Adipocyte (in vitro differentiated cells): ENCODE data around the gene MIS18BP1.

Source experiments
- DNase-seq: peaks from one replicate; pipeline ENCODE4 v3.0.0-alpha.2; 2015; ENCODE audit warnings: low read depth
- H3K27me3 ChIP-seq: replicated peaks from 2 replicates; pipeline ENCODE4 v1.7.0; 2013; ENCODE audit warnings: mild to moderate bottlenecking, low read length, moderate library complexity; ENCODE audit not compliant: control insufficient read depth, insufficient read depth
- H3K36me3 ChIP-seq: 2 replicates; pipeline ENCODE4 v1.7.0; 2013; ENCODE audit warnings: low read length, mild to moderate bottlenecking, moderate library complexity; ENCODE audit not compliant: control insufficient read depth, insufficient read depth, severe bottlenecking
- H3K4me1 ChIP-seq: 2 replicates; pipeline ENCODE4 v1.7.0; 2013; ENCODE audit warnings: mild to moderate bottlenecking, low read length, moderate library complexity; ENCODE audit not compliant: control insufficient read depth, insufficient read depth
- H3K4me3 ChIP-seq: 2 replicates; pipeline ENCODE4 v1.7.0; 2013; ENCODE audit warnings: mild to moderate bottlenecking, low read length, moderate library complexity
- H3K9ac ChIP-seq: 2 replicates; pipeline ENCODE4 v1.7.0; 2013; ENCODE audit warnings: mild to moderate bottlenecking, low read length, moderate library complexity
- H3K9me3 ChIP-seq: 2 replicates; pipeline ENCODE4 v1.7.0; 2013; ENCODE audit warnings: mild to moderate bottlenecking, low read length, moderate library complexity; ENCODE audit not compliant: control insufficient read depth

The MIS18BP1 gene

GRCh38 chr14:45261209-45261608 is 8.2 kb upstream of the MIS18BP1 start:
- no peak overlapping the region for H3K4me3 ChIP-seq
- DNase-seq, result no peak
- H3K9me3 ChIP-seq, result peaks cover 20% of the 10 kb centered on the region
- no peaks in the 10 kb centered on the region for H3K27me3 ChIP-seq
- no peaks in the 10 kb centered on the region for H3K36me3 ChIP-seq
- no peak overlapping the region for H3K9ac ChIP-seq
- no peaks in the 10 kb centered on the region for H3K4me1 ChIP-seq

- peaks cover 5% of the 10 kb centered on the region for H3K4me1 ChIP-seq
- H3K9ac ChIP-seq, result no peak overlapping the region
- H3K36me3 ChIP-seq, result no peaks in the 10 kb centered on the region
- no peaks in the 10 kb centered on the region for H3K27me3 ChIP-seq
- no peak for DNase-seq
- no peak overlapping the region for H3K4me3 ChIP-seq
- H3K9me3 ChIP-seq, result peaks cover 19% of the 10 kb centered on the region
Observed at GRCh38 chr14:45258805-45259204, 5.8 kb upstream of the MIS18BP1 start.

GRCh38 chr14:45258073-45258472 is 5.1 kb upstream of the MIS18BP1 start:
- Histone ChIP-seq H3K4me3 (no peak overlapping the region), H3K36me3 (no peaks in the 10 kb centered on the region)
- DNase-seq, result no peak

GRCh38 chr14:45254771-45255170 is 1.8 kb upstream of the MIS18BP1 start:
- H3K27me3 ChIP-seq, result no peaks in the 10 kb centered on the region
- no peak overlapping the region for H3K9ac ChIP-seq
- no peak overlapping the region for H3K4me3 ChIP-seq
- no peak for DNase-seq
- peaks cover 26% of the 10 kb centered on the region for H3K4me1 ChIP-seq
- no peaks in the 10 kb centered on the region for H3K36me3 ChIP-seq
- H3K9me3 ChIP-seq, result peaks cover 15% of the 10 kb centered on the region

More at GRCh38 chr14:45258073-45258472, 5.1 kb upstream of the MIS18BP1 start:
- Histone ChIP-seq H3K4me1 (peaks cover 5% of the 10 kb centered on the region), H3K27me3 (no peaks in the 10 kb centered on the region), H3K9ac (no peak overlapping the region), H3K9me3 (peaks cover 15% of the 10 kb centered on the region)

- no peaks in the 10 kb centered on the region for H3K27me3 ChIP-seq
- no peak for DNase-seq
- peak overlapping the region; percentile 92 for H3K4me3 ChIP-seq
- no peaks in the 10 kb centered on the region for H3K36me3 ChIP-seq
- H3K9me3 ChIP-seq, result peaks cover 11% of the 10 kb centered on the region
- peaks cover 35% of the 10 kb centered on the region for H3K4me1 ChIP-seq
- peak overlapping the region; percentile 92 for H3K9ac ChIP-seq
Observed at GRCh38 chr14:45253754-45254310, 830 bp upstream of the MIS18BP1 start.

- Histone ChIP-seq H3K36me3 (no peaks in the 10 kb centered on the region), H3K4me1 (peaks cover 39% of the 10 kb centered on the region), H3K27me3 (no peaks in the 10 kb centered on the region), H3K9ac (peak overlapping the region; percentile 92), H3K9me3 (no peaks in the 10 kb centered on the region), H3K4me3 (peak overlapping the region; percentile 92)
- DNase-seq, result peak; percentile 46
Observed at GRCh38 chr14:45252366-45253069, 484 bp downstream of the MIS18BP1 start.

- Histone ChIP-seq H3K4me3 (peak overlapping the region; percentile 92), H3K27me3 (no peaks in the 10 kb centered on the region), H3K9ac (peak overlapping the region; percentile 92), H3K4me1 (peaks cover 41% of the 10 kb centered on the region), H3K36me3 (no peaks in the 10 kb centered on the region), H3K9me3 (no peaks in the 10 kb centered on the region)
- DNase-seq, result peak; percentile 52
Observed at GRCh38 chr14:45251912-45252311, 1.1 kb downstream of the MIS18BP1 start.

- Histone ChIP-seq H3K4me3 (peak overlapping the region; percentile 83), H3K36me3 (no peaks in the 10 kb centered on the region), H3K4me1 (peaks cover 53% of the 10 kb centered on the region), H3K9me3 (no peaks in the 10 kb centered on the region), H3K9ac (peak overlapping the region; percentile 83), H3K27me3 (no peaks in the 10 kb centered on the region)
- peak; percentile 75 for DNase-seq
Observed at GRCh38 chr14:45249856-45250575, 3.0 kb downstream of the MIS18BP1 start.

- Histone ChIP-seq H3K36me3 (no peaks in the 10 kb centered on the region), H3K27me3 (no peaks in the 10 kb centered on the region), H3K4me3 (no peak overlapping the region), H3K4me1 (peaks cover 48% of the 10 kb centered on the region), H3K9me3 (no peaks in the 10 kb centered on the region), H3K9ac (no peak overlapping the region)
- no peak for DNase-seq
Observed at GRCh38 chr14:45247427-45247826, 5.6 kb downstream of the MIS18BP1 start.

- Histone ChIP-seq H3K4me3 (no peak overlapping the region), H3K9me3 (no peaks in the 10 kb centered on the region), H3K36me3 (peaks cover 2% of the 10 kb centered on the region), H3K27me3 (no peaks in the 10 kb centered on the region), H3K9ac (no peak overlapping the region), H3K4me1 (peaks cover 52% of the 10 kb centered on the region)
- no peak for DNase-seq
Observed at GRCh38 chr14:45246691-45247090, 6.3 kb downstream of the MIS18BP1 start.

- H3K4me3 ChIP-seq, result no peak overlapping the region
- peaks cover 46% of the 10 kb centered on the region for H3K4me1 ChIP-seq
- peaks cover 7% of the 10 kb centered on the region for H3K36me3 ChIP-seq
- DNase-seq, result no peak
- H3K9me3 ChIP-seq, result no peaks in the 10 kb centered on the region
- no peaks in the 10 kb centered on the region for H3K27me3 ChIP-seq
- H3K9ac ChIP-seq, result no peak overlapping the region
Observed at GRCh38 chr14:45246151-45246550, 6.9 kb downstream of the MIS18BP1 start.
